Thoracic aorta (tissue), 2 donors: Measurements from ENCODE around the gene PLVAP. TPM values are rescaled to one million over a fixed set of nuclear protein-coding genes. Genes with fewer than 3 reads are reported as not detected.

Experiments
- ATAC-seq: fragments of 150-250 bp; one replicate; pipeline ENCODE4 v1.8.0; 2017; ENCODE audit warnings: low read depth; ENCODE audit not compliant: insufficient number of reproducible peaks, low FRiP score
- DNase-seq: peaks from one replicate; pipeline ENCODE4 v3.0.0-alpha.2; 2020; ENCODE audit warnings: low spot score
- H3K27ac ChIP-seq, 2 donors: fragments of 200-600 bp; sonication (generic); 1 replicate in 1 of 2; 2 replicates in 1 of 2; pipeline ENCODE4 v1.5.1; 2016; ENCODE audit warnings: mild to moderate bottlenecking in 2 of 2, moderate library complexity in 2 of 2
- H3K27me3 ChIP-seq: fragments of 200-600 bp; sonication (generic); replicated peaks from 2 replicates; pipeline ENCODE4 v1.6.0; 2016; ENCODE audit warnings: mild to moderate bottlenecking; ENCODE audit not compliant: insufficient read depth
- H3K36me3 ChIP-seq: fragments of 200-600 bp; sonication (generic); one replicate; pipeline ENCODE4 v1.5.1; 2016
- H3K4me1 ChIP-seq, 2 donors: fragments of 200-600 bp; sonication (generic); 1 replicate in 1 of 2; 2 replicates in 1 of 2; pipeline versions ENCODE4 v1.5.1 to v1.6.0; 2016; ENCODE audit warnings: low read depth in 2 of 2, mild to moderate bottlenecking in 1 of 2; ENCODE audit not compliant: control insufficient read depth in 1 of 2
- H3K4me3 ChIP-seq: fragments of 200-600 bp; sonication (generic); 2 replicates; pipeline ENCODE4 v1.5.1; 2016; ENCODE audit warnings: mild to moderate bottlenecking
- H3K9me3 ChIP-seq: fragments of 200-600 bp; sonication (generic); 2 replicates; pipeline ENCODE4 v1.5.1; 2016
- total RNA-seq, 2 donors: library from RNA; depleted of rRNA; stranded (reverse); fragments of >200 nt; gene quantifications; one replicate each; pipeline versions ENCODE4 v1.1.0 to v1.2.3, GENCODE V29; 2016
- TF ChIP-seq, protein P1 (sequence below): fragments of 200-600 bp; sonication (generic); IDR thresholded peaks from one replicate; pipeline ENCODE4 v1.5.1; 2019; ENCODE audit warnings: antibody characterized with exemption

The PLVAP gene
- total RNA-seq, 2 donors from 2014 or later, result 120 to 126 TPM

DNA sequence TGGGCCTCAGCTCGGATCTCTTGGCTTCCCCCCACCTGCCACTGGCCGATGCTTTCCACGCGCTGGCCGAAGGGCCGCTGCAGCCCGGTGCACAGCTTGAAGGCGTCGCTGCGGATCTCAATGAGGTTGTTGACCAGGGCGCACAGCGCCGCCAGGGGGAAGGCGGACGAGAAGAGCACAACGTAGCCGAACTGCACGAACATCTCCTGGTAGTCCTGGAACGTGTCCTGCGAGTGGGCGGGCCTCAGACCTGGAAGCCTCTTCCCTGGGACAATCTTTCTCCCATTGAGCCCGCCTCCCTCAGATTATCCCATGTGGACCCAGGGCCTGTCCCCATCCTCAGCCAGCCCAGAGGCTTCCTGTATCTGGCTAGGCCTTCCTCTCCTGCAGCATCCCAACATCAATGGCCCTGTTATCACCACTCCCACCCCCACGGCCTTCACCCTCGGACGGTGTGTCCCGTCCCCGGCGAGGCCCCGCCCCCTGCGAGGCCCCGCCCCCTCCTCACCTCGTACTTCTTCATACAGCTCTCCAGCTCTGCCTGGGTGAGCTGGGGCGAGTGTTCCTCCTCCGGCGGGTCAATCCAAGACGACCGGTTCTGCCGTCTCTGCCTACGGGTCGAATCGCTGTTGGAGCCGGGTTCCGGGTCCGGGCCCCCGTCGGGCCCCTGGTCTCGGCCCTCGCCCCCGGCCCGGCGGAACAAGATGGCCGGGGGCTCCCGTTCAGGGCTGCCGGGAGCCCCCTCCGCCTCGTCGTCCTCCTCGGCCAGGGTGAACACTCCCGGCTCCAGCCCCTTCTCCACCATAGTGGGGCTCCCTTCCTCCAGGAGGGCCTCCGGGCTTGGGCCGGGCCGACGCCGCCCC, 49.3 kb downstream of the PLVAP start:
- H3K36me3 ChIP-seq, result peaks cover 4% of the 10 kb centered on the region
- no peak overlapping the region for H3K27ac ChIP-seq
- no peaks in the 10 kb centered on the region for H3K9me3 ChIP-seq
- peak overlapping the region; percentile 58 for H3K4me3 ChIP-seq
- DNase-seq (no peak), ATAC-seq (no peak)
- TF ChIP-seq, protein P1, sequence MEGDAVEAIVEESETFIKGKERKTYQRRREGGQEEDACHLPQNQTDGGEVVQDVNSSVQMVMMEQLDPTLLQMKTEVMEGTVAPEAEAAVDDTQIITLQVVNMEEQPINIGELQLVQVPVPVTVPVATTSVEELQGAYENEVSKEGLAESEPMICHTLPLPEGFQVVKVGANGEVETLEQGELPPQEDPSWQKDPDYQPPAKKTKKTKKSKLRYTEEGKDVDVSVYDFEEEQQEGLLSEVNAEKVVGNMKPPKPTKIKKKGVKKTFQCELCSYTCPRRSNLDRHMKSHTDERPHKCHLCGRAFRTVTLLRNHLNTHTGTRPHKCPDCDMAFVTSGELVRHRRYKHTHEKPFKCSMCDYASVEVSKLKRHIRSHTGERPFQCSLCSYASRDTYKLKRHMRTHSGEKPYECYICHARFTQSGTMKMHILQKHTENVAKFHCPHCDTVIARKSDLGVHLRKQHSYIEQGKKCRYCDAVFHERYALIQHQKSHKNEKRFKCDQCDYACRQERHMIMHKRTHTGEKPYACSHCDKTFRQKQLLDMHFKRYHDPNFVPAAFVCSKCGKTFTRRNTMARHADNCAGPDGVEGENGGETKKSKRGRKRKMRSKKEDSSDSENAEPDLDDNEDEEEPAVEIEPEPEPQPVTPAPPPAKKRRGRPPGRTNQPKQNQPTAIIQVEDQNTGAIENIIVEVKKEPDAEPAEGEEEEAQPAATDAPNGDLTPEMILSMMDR, result no peak
- H3K4me1 ChIP-seq, result peaks cover 12 to 30% of the 10 kb centered on the region in 2 donors
- H3K27me3 ChIP-seq, result no peaks in the 10 kb centered on the region

DNA sequence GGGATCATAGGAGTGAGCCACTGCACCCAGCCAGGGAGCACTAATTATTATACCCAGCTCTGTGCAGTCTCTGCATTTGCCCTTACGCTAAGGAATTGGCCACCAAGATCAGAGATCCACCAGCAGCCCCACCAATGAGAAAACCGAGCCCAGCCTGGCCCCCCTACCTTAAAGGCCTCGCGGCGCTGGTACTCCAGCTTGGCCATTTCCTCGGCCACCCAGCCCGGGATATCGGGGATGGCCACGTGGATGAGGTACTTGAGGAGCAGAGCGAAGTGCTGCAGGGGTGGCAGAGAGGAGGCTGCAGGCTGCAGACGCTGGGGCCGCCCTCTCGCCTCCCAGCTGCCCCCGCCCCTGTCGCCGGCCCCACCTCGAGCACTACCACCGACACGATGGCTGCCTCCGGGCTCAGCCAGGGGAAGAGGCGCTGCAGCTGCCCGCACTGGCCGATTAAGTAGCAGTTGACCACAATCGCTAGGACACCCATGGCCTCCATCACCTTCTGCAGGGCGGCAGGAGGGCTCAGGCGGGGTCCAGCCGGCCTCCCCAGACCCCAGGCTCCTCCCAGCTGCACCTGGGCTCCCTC, 50.0 kb downstream of the PLVAP start:
- H3K4me1 ChIP-seq, result peaks cover 17 to 37% of the 10 kb centered on the region in 2 donors
- H3K27me3 ChIP-seq, result no peaks in the 10 kb centered on the region
- no peak overlapping the region for H3K4me3 ChIP-seq
- DNase-seq (no peak), ATAC-seq (no peak)
- peaks cover 9% of the 10 kb centered on the region for H3K36me3 ChIP-seq
- no peak overlapping the region for H3K27ac ChIP-seq
- TF ChIP-seq, protein P1, result no peak
- no peaks in the 10 kb centered on the region for H3K9me3 ChIP-seq

DNA sequence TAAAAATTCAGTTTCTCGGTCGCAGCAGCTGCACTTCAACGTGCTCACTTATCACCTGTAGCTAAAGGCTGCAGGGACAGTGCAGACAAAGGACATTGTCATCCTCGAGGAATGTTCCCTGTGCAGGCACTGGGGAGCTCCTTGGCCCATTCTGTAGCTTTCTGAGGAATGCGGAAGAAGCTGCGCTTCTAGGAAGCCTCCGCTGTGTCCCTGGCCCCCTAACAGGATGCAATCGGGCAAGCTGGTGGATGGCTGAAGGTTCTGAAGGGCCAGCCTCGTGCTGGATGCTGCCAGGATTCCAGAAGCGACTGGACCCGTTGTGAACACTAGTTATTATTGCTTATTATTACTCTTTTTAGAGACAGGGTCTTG, 50.6 kb downstream of the PLVAP start:
- Histone ChIP-seq H3K36me3 (peaks cover 10% of the 10 kb centered on the region), H3K4me3 (no peak overlapping the region), H3K9me3 (no peaks in the 10 kb centered on the region), H3K4me1 (peaks cover 17 to 41% of the 10 kb centered on the region in 2 donors), H3K27ac (peak overlapping the region in 1 of 2 donors; percentile 28), H3K27me3 (no peaks in the 10 kb centered on the region)
- DNase-seq (no peak), ATAC-seq (no peak)
- TF ChIP-seq, protein P1, result no peak

DNA sequence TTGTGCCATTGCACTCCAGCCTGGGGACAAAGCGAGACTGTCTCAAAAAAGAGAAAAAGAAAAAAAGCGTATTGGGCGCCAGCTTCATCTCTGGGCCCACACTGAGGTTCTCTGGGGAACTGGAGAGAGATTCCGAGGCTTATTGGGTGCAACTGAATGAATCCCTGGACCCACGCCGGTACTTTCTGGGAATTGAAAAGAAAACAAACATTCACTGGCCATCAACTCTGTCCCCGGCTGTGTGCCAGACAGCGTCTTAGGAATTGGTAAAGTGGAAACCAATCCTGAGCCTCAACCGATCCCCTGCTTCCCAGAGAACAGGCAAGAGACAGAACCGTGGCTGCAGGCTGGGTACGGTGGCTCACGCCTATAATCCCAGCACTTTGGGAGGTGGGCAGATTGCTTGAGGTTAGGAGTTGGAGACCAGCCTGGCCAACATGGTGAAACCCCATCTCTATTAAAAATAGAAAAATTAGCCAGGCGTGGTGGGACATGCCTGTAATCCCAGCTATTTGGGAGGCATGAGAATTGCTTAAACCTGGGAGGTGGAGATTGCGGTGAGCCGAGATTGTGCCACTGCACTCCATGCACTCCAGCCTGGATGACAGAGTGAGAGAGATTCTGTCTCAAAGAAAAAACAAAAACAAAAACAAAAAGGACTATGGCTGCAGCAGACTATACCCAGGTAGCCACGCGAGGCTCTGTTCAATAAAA, 51.1 kb downstream of the PLVAP start:
- H3K27ac ChIP-seq, result peak overlapping the region in 1 of 2 donors; percentile 28
- H3K4me3 ChIP-seq, result no peak overlapping the region
- TF ChIP-seq, protein P1, result no peak
- no peaks in the 10 kb centered on the region for H3K9me3 ChIP-seq
- H3K27me3 ChIP-seq, result no peaks in the 10 kb centered on the region
- H3K4me1 ChIP-seq, result peaks cover 17 to 41% of the 10 kb centered on the region in 2 donors
- peaks cover 10% of the 10 kb centered on the region for H3K36me3 ChIP-seq
- ATAC-seq (no peak), DNase-seq (peak; percentile 68)

DNA sequence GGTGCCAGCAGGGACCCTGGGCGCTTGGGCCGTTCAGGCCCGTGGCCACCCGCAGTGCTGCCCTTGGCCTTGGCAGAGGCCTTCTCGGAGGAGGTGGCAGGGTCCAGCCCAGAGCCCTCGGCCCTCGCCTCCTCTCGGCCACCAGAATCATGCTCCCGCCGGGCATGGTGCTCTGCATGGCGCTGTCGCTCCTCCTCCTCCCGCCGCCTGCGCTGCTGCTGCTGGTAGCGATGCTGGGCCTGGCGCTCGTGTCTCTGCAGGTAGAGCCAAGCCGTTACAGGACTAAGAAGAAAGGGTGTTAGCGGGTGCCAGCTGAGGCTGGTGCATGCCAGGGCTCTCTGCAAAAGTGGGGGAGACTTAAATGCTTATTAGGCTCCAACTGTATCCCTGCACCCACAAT, 52.0 kb downstream of the PLVAP start:
- H3K4me3 ChIP-seq, result no peak overlapping the region
- TF ChIP-seq, protein P1, result no peak
- H3K9me3 ChIP-seq, result no peaks in the 10 kb centered on the region
- no peak overlapping the region for H3K27ac ChIP-seq
- ATAC-seq (no peak), DNase-seq (no peak)
- peaks cover 13% of the 10 kb centered on the region for H3K36me3 ChIP-seq
- H3K4me1 ChIP-seq, result peaks cover 17 to 41% of the 10 kb centered on the region in 2 donors
- no peaks in the 10 kb centered on the region for H3K27me3 ChIP-seq
